ENCODE data around the gene SNHG17. TPM values are rescaled to one million over a fixed set of nuclear protein-coding genes. Genes with fewer than 3 reads are reported as not detected.
"Not testable (repeated sequence)": the region's sequence is repeated elsewhere in the genome, so short reads cannot be mapped to it uniquely, and the experiment has no call there.

The SNHG17 gene
- total and polyA plus RNA-seq, 8 donors = 11.0 to 55.2 (median 29.6) TPM

DNA sequence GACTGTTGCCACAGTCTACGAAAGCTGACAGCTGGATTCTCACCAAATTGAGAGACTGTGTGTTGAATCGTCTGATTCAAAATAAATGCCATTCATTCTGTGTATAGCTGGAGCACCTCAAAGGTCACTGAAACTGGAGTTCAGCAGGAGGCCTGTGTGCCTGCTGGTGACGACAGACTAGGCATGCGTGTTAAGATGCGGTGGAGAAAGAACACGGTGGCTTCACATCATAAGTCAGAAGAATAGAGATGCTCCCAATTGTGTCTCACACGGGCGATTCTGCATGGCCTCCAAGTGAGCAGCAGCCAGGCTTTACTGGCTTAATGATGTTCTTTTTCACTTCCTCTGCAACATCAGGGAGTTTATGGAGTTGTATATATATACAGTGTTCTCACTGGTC, 32.3 kb downstream of the SNHG17 start:
- Histone ChIP-seq H3K4me3 (no peak overlapping the region), H3K36me3 (no peaks in the 10 kb centered on the region), H3K27ac (no peak overlapping the region), H3K9me3 (peaks cover 0 to 5% (median 0%) of the 10 kb centered on the region in 4 donors), H3K27me3 (no peaks in the 10 kb centered on the region), H3K4me1 (no peaks in the 10 kb centered on the region)
- intact Hi-C loops (cut with DNase I; ENCODE audit: low total_unique reads) = no loop called here
- 76 to 82% (median 80%) methylated on average over 8 of the region's 8 CpGs for WGBS, 5 donors
- DNase-seq = no peak
- TF ChIP-seq EP300 (IDR thresholded peaks at IDR 0.05) (no peak), POLR2AphosphoS5 (IDR thresholded peaks at IDR 0.05) (no peak), POLR2A (IDR thresholded peaks at IDR 0.05) (no peak)
- TF ChIP-seq, protein P1, sequence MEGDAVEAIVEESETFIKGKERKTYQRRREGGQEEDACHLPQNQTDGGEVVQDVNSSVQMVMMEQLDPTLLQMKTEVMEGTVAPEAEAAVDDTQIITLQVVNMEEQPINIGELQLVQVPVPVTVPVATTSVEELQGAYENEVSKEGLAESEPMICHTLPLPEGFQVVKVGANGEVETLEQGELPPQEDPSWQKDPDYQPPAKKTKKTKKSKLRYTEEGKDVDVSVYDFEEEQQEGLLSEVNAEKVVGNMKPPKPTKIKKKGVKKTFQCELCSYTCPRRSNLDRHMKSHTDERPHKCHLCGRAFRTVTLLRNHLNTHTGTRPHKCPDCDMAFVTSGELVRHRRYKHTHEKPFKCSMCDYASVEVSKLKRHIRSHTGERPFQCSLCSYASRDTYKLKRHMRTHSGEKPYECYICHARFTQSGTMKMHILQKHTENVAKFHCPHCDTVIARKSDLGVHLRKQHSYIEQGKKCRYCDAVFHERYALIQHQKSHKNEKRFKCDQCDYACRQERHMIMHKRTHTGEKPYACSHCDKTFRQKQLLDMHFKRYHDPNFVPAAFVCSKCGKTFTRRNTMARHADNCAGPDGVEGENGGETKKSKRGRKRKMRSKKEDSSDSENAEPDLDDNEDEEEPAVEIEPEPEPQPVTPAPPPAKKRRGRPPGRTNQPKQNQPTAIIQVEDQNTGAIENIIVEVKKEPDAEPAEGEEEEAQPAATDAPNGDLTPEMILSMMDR (IDR thresholded peaks at IDR 0.05) = no peak

DNA sequence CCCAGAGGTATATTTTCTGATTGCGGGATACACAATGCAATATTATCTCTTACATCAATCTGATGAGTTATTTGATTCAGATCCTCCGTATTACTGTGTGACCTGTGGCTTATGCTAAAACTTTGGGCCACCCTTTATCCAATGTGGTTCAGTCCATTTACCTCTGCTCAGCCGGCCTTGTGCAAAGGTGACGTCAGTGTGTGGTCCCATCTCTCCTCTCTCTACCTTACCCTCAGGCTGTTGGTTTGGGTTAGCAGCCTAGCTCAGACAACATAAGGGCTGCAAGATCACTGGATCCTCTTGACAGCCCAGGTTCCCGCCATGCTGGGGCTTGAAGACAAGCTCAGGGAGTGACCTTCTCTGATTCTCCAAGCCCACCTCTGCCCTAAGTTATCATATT, 33.0 kb downstream of the SNHG17 start:
- no peak for DNase-seq
- Histone ChIP-seq H3K36me3 (no peaks in the 10 kb centered on the region), H3K4me3 (no peak overlapping the region), H3K27ac (no peak overlapping the region), H3K27me3 (no peaks in the 10 kb centered on the region), H3K4me1 (no peaks in the 10 kb centered on the region), H3K9me3 (peaks cover 0 to 5% (median 0%) of the 10 kb centered on the region in 4 donors)
- intact Hi-C loops (cut with DNase I; ENCODE audit: low total_unique reads) = no loop called here
- 83 to 97% (median 93%) methylated on average over 5 of the region's 5 CpGs for WGBS, 5 donors
- TF ChIP-seq POLR2A (IDR thresholded peaks at IDR 0.05) (no peak), EP300 (IDR thresholded peaks at IDR 0.05) (no peak), POLR2AphosphoS5 (IDR thresholded peaks at IDR 0.05) (no peak)
- TF ChIP-seq, protein P1 (IDR thresholded peaks at IDR 0.05) = no peak

DNA sequence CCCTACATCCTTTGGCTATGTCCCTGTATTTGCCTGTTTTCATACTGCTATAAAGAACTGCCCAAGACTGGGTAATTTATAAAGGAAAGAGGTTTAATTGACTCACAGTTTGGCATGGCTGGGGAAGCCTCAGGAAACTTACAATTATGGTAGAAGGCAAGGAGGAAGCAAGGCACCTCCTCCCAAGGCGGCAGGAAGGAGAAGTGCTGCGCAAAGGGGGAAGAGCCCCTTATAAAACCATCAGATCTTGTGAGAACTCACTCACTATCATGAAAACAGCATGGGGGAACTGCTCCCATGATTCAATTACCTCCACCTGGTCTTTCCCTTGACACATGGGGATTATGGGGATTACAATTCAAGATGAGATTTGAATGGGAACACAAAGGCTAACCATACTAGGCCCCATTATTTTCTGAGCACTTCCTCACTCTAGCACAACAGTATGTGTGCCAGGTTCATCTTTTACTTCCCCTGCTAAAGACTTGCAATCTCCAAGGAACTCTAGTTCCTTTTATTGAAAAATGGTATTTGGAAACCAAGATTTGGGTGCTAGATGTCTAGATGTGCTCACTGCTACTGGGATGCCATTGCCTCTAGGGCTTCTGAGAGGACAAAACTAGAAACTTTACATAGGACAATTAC, 39.3 kb downstream of the SNHG17 start:
- H3K4me3 ChIP-seq; H3K4me1 ChIP-seq; intact Hi-C loops (cut with DNase I; ENCODE audit: low total_unique reads); H3K27ac ChIP-seq; H3K36me3 ChIP-seq; H3K27me3 ChIP-seq; H3K9me3 ChIP-seq; DNase-seq: not testable (repeated sequence)
- 67 to 85% (median 77%) methylated on average over 2 of the region's 2 CpGs for WGBS, 5 donors

DNA sequence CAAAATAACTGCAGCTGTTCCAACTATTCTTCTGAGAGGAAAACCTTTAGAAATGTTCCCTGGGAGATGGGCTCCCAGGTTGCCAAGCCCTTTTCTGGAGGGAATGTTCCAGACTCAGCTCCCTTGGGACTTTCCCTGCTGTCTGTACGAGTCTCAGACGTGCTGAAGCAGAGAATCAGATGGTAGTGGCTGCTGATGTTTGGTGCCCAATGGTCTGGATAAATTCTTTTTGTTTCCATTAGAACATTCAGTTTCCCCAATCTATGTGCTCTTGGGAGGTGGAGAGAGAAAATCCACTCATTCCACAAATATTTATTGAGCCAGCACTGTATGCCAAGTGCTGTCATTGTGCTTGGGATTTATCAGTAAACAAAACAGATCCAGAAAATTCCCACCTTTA, 40.0 kb downstream of the SNHG17 start:
- whole genome bisulfite sequencing, 5 donors = 40 to 66% (median 42%) methylated on average over 2 of the region's 2 CpGs
- H3K4me1 ChIP-seq = no peaks in the 10 kb centered on the region
- no peak for DNase-seq
- TF ChIP-seq POLR2A (IDR thresholded peaks at IDR 0.05) = no peak
- no peak for TF ChIP-seq EP300 (IDR thresholded peaks at IDR 0.05)
- no peak for TF ChIP-seq POLR2AphosphoS5 (IDR thresholded peaks at IDR 0.05)
- H3K27ac ChIP-seq = no peak overlapping the region
- intact Hi-C loops (cut with DNase I; ENCODE audit: low total_unique reads) = no loop called here
- no peaks in the 10 kb centered on the region for H3K36me3 ChIP-seq
- no peaks in the 10 kb centered on the region for H3K9me3 ChIP-seq
- H3K27me3 ChIP-seq = no peaks in the 10 kb centered on the region
- H3K4me3 ChIP-seq = no peak overlapping the region

DNA sequence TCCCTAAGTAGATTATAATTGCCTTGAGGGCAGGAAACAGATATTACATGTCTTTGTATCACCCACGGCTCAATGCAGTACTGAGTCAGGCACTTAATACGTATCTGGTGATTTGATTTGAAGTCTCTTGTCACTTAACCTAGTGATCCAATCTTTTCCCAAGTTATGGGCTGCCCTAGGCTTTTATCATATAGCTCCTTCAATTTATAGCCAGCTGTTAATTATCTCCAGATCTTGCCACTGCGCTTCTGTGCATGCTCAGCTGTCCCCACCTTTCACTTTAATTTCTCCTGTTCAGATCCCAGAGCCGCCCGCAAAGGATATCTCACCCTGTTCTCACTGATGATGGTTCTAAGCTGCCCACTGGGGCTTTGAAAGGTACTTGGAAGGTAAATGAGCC, 41.9 kb downstream of the SNHG17 start:
- intact Hi-C loops (cut with DNase I; ENCODE audit: low total_unique reads) = no loop called here
- H3K4me3 ChIP-seq = no peak overlapping the region
- DNase-seq = no peak
- TF ChIP-seq POLR2AphosphoS5 (IDR thresholded peaks at IDR 0.05) = no peak
- TF ChIP-seq POLR2A (IDR thresholded peaks at IDR 0.05) = no peak
- no peak for TF ChIP-seq EP300 (IDR thresholded peaks at IDR 0.05)
- TF ChIP-seq, protein P1 (IDR thresholded peaks at IDR 0.05) = no peak
- no peak overlapping the region for H3K27ac ChIP-seq
- WGBS, 5 donors = 78 to 88% (median 84%) methylated on average over 5 of the region's 5 CpGs
- no peaks in the 10 kb centered on the region for H3K36me3 ChIP-seq
- H3K27me3 ChIP-seq = no peaks in the 10 kb centered on the region
- H3K9me3 ChIP-seq = no peaks in the 10 kb centered on the region
- no peaks in the 10 kb centered on the region for H3K4me1 ChIP-seq

Measured in stomach (tissue), 9 donors.